SU-DHL-6 (cell line): Measurements from ENCODE around the gene CACNA2D1.

ENCODE experiments used
- H2AFZ ChIP-seq: fragments of 200-600 bp; sonication (generic); 2 replicates; pipeline ENCODE4 v1.6.1; 2014; ENCODE audit warnings: low read depth, mild to moderate bottlenecking, moderate library complexity, mixed read lengths, antibody characterized with exemption, low read length; ENCODE audit not compliant: severe bottlenecking
- H3F3A ChIP-seq: fragments of 200-600 bp; shearing (Covaris generic); 2 replicates; pipeline ENCODE4 v1.6.0; 2016; ENCODE audit warnings: antibody characterized with exemption, mild to moderate bottlenecking; ENCODE audit not compliant: insufficient read depth
- H3K27ac ChIP-seq: fragments of 200-600 bp; sonication (generic); 2 replicates; pipeline ENCODE4 v1.5.1; 2016; ENCODE audit warnings: low read depth, mild to moderate bottlenecking, low read length, moderate library complexity, mixed read lengths
- H3K27me3 ChIP-seq: fragments of 200-600 bp; sonication (generic), shearing (Covaris generic); 2 replicates; pipeline ENCODE4 v1.6.0; 2014; ENCODE audit warnings: mild to moderate bottlenecking, low read length
- H3K36me3 ChIP-seq: fragments of 200-600 bp; sonication (generic); 2 replicates; pipeline ENCODE4 v1.6.1; 2014; ENCODE audit warnings: mild to moderate bottlenecking, low read length, mixed read lengths
- H3K4me2 ChIP-seq: fragments of 300-600, 200-600 bp; shearing (Covaris generic), sonication (generic); 2 replicates; pipeline ENCODE4 v1.6.0; 2014; ENCODE audit warnings: low read length, low read depth, mild to moderate bottlenecking; ENCODE audit not compliant: poor library complexity, severe bottlenecking
- H3K4me3 ChIP-seq: fragments of 200-600 bp; sonication (generic); 2 replicates; pipeline ENCODE4 v1.5.1; 2014; ENCODE audit warnings: antibody characterized with exemption, low read length, mild to moderate bottlenecking, mixed read lengths; ENCODE audit not compliant: insufficient read depth, poor library complexity, severe bottlenecking
- H3K79me2 ChIP-seq: fragments of 200-600 bp; sonication (generic); 2 replicates; pipeline ENCODE4 v1.6.1; 2014; ENCODE audit warnings: mild to moderate bottlenecking, low read length, moderate library complexity; ENCODE audit not compliant: insufficient read depth
- H3K9ac ChIP-seq: fragments of 200-600 bp; sonication (generic); 2 replicates; pipeline ENCODE4 v1.7.0; 2014; ENCODE audit warnings: mild to moderate bottlenecking, low read length
- H3K9me2 ChIP-seq: fragments of 200-600 bp; sonication (generic); replicated peaks from 2 replicates; pipeline ENCODE4 v1.6.1; 2014; ENCODE audit warnings: low read length; ENCODE audit not compliant: insufficient read depth
- H3K9me3 ChIP-seq: fragments of 200-600 bp; sonication (generic); 2 replicates; pipeline ENCODE4 v1.6.1; 2014; ENCODE audit warnings: low read length, mixed read lengths; ENCODE audit not compliant: insufficient read depth
- H4K20me1 ChIP-seq: fragments of 200-600 bp; sonication (generic); 2 replicates; pipeline ENCODE4 v1.6.1; 2014; ENCODE audit warnings: low read depth, mild to moderate bottlenecking, antibody characterized with exemption, low read length, moderate library complexity, mixed read lengths
- CTCF ChIP-seq: fragments of 200-600 bp; sonication (generic); IDR thresholded peaks from one replicate; pipeline ENCODE4 v1.5.1; 2017; ENCODE audit warnings: antibody characterized with exemption, mild to moderate bottlenecking, low read length, moderate library complexity; ENCODE audit not compliant: insufficient read depth, poor library complexity, severe bottlenecking
- EZH2phosphoT487 ChIP-seq: fragments of 200-600 bp; sonication (generic), shearing (Covaris generic); conservative IDR thresholded peaks from 2 replicates; pipeline ENCODE4 v1.6.1; 2018; ENCODE audit warnings: mild to moderate bottlenecking, antibody characterized with exemption, low read length, moderate library complexity, mixed read lengths

The CACNA2D1 gene

DNA sequence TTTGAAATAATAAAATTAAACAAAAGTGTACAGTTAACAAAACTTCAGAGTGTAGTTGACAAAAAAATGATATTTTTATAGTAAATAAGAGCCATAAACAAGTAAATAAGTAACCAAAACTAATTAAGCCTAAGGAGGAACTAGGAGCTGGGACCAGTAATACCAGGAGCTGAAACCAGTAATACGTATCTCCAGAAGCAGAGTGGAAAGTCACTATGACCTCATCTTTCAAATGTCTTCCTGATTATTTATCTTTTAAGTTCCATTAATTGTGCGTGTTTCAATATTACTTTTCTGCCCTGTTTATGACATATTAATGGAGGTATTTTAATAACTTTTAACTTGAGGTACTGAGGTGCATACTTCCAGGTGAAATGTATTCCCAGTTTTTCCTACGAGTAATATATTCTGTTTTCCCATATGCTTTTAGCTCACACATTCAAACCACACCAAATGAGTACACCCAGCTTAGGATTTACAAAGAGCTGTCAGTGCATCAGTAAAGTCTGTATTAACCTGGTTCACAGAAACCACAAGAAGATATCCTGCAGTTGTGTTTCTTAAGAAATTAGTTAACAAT is 390.0 kb downstream of the CACNA2D1 start:
- Histone ChIP-seq H3K9me3 (no peaks in the 10 kb centered on the region), H3K79me2 (no peaks in the 10 kb centered on the region), H3K4me3 (no peak overlapping the region), H3K9me2 (no peaks in the 10 kb centered on the region), H4K20me1 (no peaks in the 10 kb centered on the region), H3K27ac (no peak overlapping the region), H3K9ac (no peak overlapping the region), H3K4me2 (no peak overlapping the region), H3K36me3 (no peaks in the 10 kb centered on the region), H3K27me3 (no peaks in the 10 kb centered on the region), H2AFZ (no peak overlapping the region), H3F3A (no peaks in the 10 kb centered on the region)
- no peak for TF ChIP-seq EZH2phosphoT487
- TF ChIP-seq CTCF = no peak

DNA sequence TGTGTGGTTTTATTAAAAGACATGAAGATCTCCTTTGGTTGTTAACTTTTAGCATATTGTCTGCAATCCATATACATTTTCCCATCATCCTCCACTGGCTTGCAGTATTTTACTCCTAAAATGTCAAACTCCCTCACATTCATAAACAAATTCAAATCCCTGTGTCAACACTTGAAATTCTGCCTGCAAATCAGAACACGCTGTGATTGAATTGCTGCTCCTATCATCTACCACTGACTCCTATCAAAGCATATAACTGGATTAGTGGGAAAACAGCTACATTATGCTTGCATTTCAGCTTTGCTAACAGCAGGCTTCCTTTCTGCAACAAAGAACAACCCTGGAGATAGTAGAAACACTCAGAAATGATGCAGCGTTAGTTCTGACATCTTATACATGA is 392.0 kb downstream of the CACNA2D1 start:
- H3K27ac ChIP-seq = no peak overlapping the region
- no peak overlapping the region for H3K4me3 ChIP-seq
- no peaks in the 10 kb centered on the region for H3K27me3 ChIP-seq
- H3K4me2 ChIP-seq = no peak overlapping the region
- TF ChIP-seq CTCF = no peak
- TF ChIP-seq EZH2phosphoT487 = no peak
- H3K9me3 ChIP-seq = no peaks in the 10 kb centered on the region
- no peak overlapping the region for H2AFZ ChIP-seq
- H3K36me3 ChIP-seq = no peaks in the 10 kb centered on the region
- H3K9me2 ChIP-seq = no peaks in the 10 kb centered on the region
- H3K9ac ChIP-seq = no peak overlapping the region
- no peaks in the 10 kb centered on the region for H3K79me2 ChIP-seq
- no peaks in the 10 kb centered on the region for H4K20me1 ChIP-seq
- no peaks in the 10 kb centered on the region for H3F3A ChIP-seq

- TF ChIP-seq CTCF = no peak
- no peak for TF ChIP-seq EZH2phosphoT487
- H3F3A ChIP-seq = no peaks in the 10 kb centered on the region
- no peak overlapping the region for H3K4me2 ChIP-seq
Measured at GRCh38 chr7:82050792-82051191, 392.8 kb downstream of the CACNA2D1 start.

More at GRCh38 chr7:82050792-82051191, 392.8 kb downstream of the CACNA2D1 start:
- Histone ChIP-seq H4K20me1 (no peaks in the 10 kb centered on the region), H3K9me3 (no peaks in the 10 kb centered on the region), H3K9me2 (no peaks in the 10 kb centered on the region), H2AFZ (no peak overlapping the region), H3K27ac (no peak overlapping the region), H3K4me3 (no peak overlapping the region), H3K79me2 (no peaks in the 10 kb centered on the region), H3K27me3 (no peaks in the 10 kb centered on the region), H3K9ac (no peak overlapping the region), H3K36me3 (no peaks in the 10 kb centered on the region)
